Esophagus squamous epithelium (tissue), 5 donors: ENCODE data around the gene VPS37D. TPM values are rescaled to one million over a fixed set of nuclear protein-coding genes. Genes with fewer than 3 reads are reported as not detected.

Source experiments
- DNase-seq: peaks from one replicate; lab custom pipeline; 2025; lab: John Stamatoyannopoulos, UW
- H3K27ac ChIP-seq, 4 donors: fragments of 200-600 bp; sonication (generic); one replicate each; pipeline ENCODE4 v1.5.1; 2016 to 2019; ENCODE audit warnings: mild to moderate bottlenecking in 1 of 4
- H3K27me3 ChIP-seq, 4 donors: fragments of 200-600 bp; sonication (generic); 1 replicate in 3 of 4; 2 replicates in 1 of 4; pipeline versions ENCODE4 v1.5.1 to v1.6.0; 2017 to 2021; ENCODE audit warnings: antibody characterized with exemption in 1 of 4
- H3K36me3 ChIP-seq, 3 donors: fragments of 200-600 bp; sonication (generic); one replicate each; pipeline ENCODE4 v1.5.1; 2016 to 2019
- H3K4me1 ChIP-seq, 3 donors: fragments of 200-600 bp; sonication (generic); one replicate each; pipeline ENCODE4 v1.5.1; 2017 to 2019
- H3K4me3 ChIP-seq, 4 donors: fragments of 200-600 bp; sonication (generic); 1 replicate in 3 of 4; 2 replicates in 1 of 4; pipeline ENCODE4 v1.5.1; 2016 to 2019; ENCODE audit warnings: mild to moderate bottlenecking in 2 of 4, moderate library complexity in 1 of 4
- H3K9me3 ChIP-seq, 3 donors: fragments of 200-600 bp; sonication (generic); one replicate each; pipeline ENCODE4 v1.5.1; 2016 to 2019
- CTCF ChIP-seq, 6 experiments: fragments of 450-650 bp in 4 of 6; fragments of 200-600 bp in 2 of 6; sonication (generic) in 2 of 6; IDR thresholded peaks; one replicate each; pipeline ENCODE4 v1.5.1; 2016 to 2019; ENCODE audit warnings: antibody characterized with exemption in 6 of 6, mild to moderate bottlenecking in 4 of 6, moderate library complexity in 4 of 6
- POLR2A ChIP-seq, 4 donors: fragments of 450-650 bp; IDR thresholded peaks; one replicate each; pipeline ENCODE4 v1.6.1; 2017; ENCODE audit warnings: antibody characterized with exemption in 4 of 4, mild to moderate bottlenecking in 4 of 4, moderate library complexity in 3 of 4
- WGBS, 2 donors: methylation state at CpG; one replicate each; pipeline ENCODE4 v1.1.5; 2018; 5-methylcytosine and 5-hydroxymethylcytosine counted together
- intact Hi-C: fragments of 100-400 bp; cut with DNase I; formaldehyde crosslinking; loops from one replicate; pipeline ENCODE4 v1.15.0; 2022
- total RNA-seq, 4 donors: library from RNA; depleted of rRNA; stranded (reverse); fragments of >200 nt; gene quantifications; one replicate each; pipeline ENCODE4 v1.1.0, GENCODE V29; 2016
- donor health status: DM: yes; HTN: yes; CAD: no.

Gene VPS37D
- total RNA-seq, 4 donors from 2014 or later: 0.97 to 1.3 TPM; not detected in 2

- no peak for TF ChIP-seq CTCF (IDR thresholded peaks at IDR 0.05)
- TF ChIP-seq POLR2A (IDR thresholded peaks at IDR 0.05): no peak
- Histone ChIP-seq H3K27me3 (no peaks in the 10 kb centered on the region), H3K36me3 (peaks cover 0 to 28% (median 0%) of the 10 kb centered on the region in 3 donors), H3K4me3 (no peak overlapping the region), H3K9me3 (no peaks in the 10 kb centered on the region), H3K4me1 (peaks cover 22 to 45% (median 30%) of the 10 kb centered on the region in 3 donors), H3K27ac (peak overlapping the region in 2 of 4 donors; percentile 14 to 54)
- no peak for DNase-seq
- intact Hi-C loops: no loop called here
- 31% methylated on average over 9 of the region's 23 CpGs; no CpG with 5 or more reads in 1 of the 2 donors for WGBS, 2 donors
Measured at GRCh38 chr7:73704640-73705550, 37.3 kb downstream of the VPS37D start.

GRCh38 chr7:73705551-73705920, 37.9 kb downstream of the VPS37D start:
- Histone ChIP-seq H3K27me3 (no peaks in the 10 kb centered on the region), H3K9me3 (no peaks in the 10 kb centered on the region), H3K4me3 (no peak overlapping the region), H3K27ac (peak overlapping the region in 2 of 4 donors; percentile 14 to 54), H3K4me1 (peaks cover 22 to 45% (median 30%) of the 10 kb centered on the region in 3 donors), H3K36me3 (peaks cover 0 to 22% (median 0%) of the 10 kb centered on the region in 3 donors)
- TF ChIP-seq POLR2A (IDR thresholded peaks at IDR 0.05) (no peak), CTCF (IDR thresholded peaks at IDR 0.05) (no peak)
- intact Hi-C loops: no loop called here
- DNase-seq: no peak
- 71 to 86% methylated on average over 6 to 9 of the region's 10 CpGs for WGBS, 2 donors

- intact Hi-C loops: no loop called here
- Histone ChIP-seq H3K27me3 (no peaks in the 10 kb centered on the region), H3K4me3 (no peak overlapping the region), H3K4me1 (peaks cover 22 to 45% (median 30%) of the 10 kb centered on the region in 3 donors), H3K36me3 (peaks cover 0 to 15% (median 0%) of the 10 kb centered on the region in 3 donors), H3K9me3 (no peaks in the 10 kb centered on the region), H3K27ac (peak overlapping the region in 2 of 4 donors; percentile 21 to 36)
- 67 to 83% methylated on average over 4 to 12 of the region's 25 CpGs for WGBS, 2 donors
- TF ChIP-seq POLR2A (IDR thresholded peaks at IDR 0.05) (no peak), CTCF (IDR thresholded peaks at IDR 0.05) (no peak)
- no peak for DNase-seq
Measured at GRCh38 chr7:73706126-73707044, 38.8 kb downstream of the VPS37D start.

- Histone ChIP-seq H3K4me3 (no peak overlapping the region), H3K27ac (peak overlapping the region in 2 of 4 donors; percentile 21 to 36), H3K9me3 (no peaks in the 10 kb centered on the region), H3K36me3 (peaks cover 0 to 7% (median 0%) of the 10 kb centered on the region in 3 donors), H3K4me1 (peaks cover 22 to 45% (median 30%) of the 10 kb centered on the region in 3 donors), H3K27me3 (no peaks in the 10 kb centered on the region)
- TF ChIP-seq POLR2A (IDR thresholded peaks at IDR 0.05): no peak
- TF ChIP-seq CTCF (IDR thresholded peaks at IDR 0.05): no peak
- DNase-seq: no peak
- 25 to 43% methylated on average over 2 to 4 of the region's 15 CpGs for WGBS, 2 donors
- intact Hi-C loops: no loop called here
Measured at GRCh38 chr7:73707045-73707631, 39.5 kb downstream of the VPS37D start.
